Esophagus muscularis mucosa (tissue), 4 donors: ENCODE measurements around the gene YARS1.

Source experiments
- CTCF ChIP-seq, 3 experiments: fragments of 200-600 bp in 2 of 3; fragments of 450-650 bp in 1 of 3; sonication (generic) in 2 of 3; IDR thresholded peaks; one replicate each; pipeline ENCODE4 v1.5.1; 2017 to 2019; ENCODE audit warnings: antibody characterized with exemption in 3 of 3, mild to moderate bottlenecking in 2 of 3, moderate library complexity in 1 of 3
- EP300 ChIP-seq: sonication (generic); formaldehyde crosslinking; IDR thresholded peaks from one replicate; pipeline ENCODE4 v1.6.1; 2017; ENCODE audit warnings: antibody characterized with exemption
- POLR2A ChIP-seq: fragments of 450-650 bp; IDR thresholded peaks from one replicate; pipeline ENCODE4 v1.6.1; 2017; ENCODE audit warnings: antibody characterized with exemption, moderate library complexity, mild to moderate bottlenecking, low read depth
- POLR2AphosphoS5 ChIP-seq, 2 donors: sonication (generic); formaldehyde crosslinking; IDR thresholded peaks; one replicate each; pipeline ENCODE4 v1.6.1; 2017; ENCODE audit warnings: antibody characterized with exemption in 2 of 2

- TF ChIP-seq CTCF (IDR thresholded peaks at IDR 0.05) (no peak), EP300 (no peak), POLR2AphosphoS5 (IDR thresholded peaks at IDR 0.05) (no peak), POLR2A (no peak)
Observed at GRCh38 chr1:32765570-32766327, 51.4 kb downstream of the YARS1 start.
